GM21528 (cell line): ENCODE data around the gene SLC17A8.
"Not testable (repeated sequence)": the region's sequence is repeated elsewhere in the genome, so short reads cannot be mapped to it uniquely, and the experiment has no call there.

Experiments used
- ATAC-seq: cut with Tn5 transposase; IDR thresholded peaks from one replicate; pipeline ENCODE4 v1.9.1; 2021; ENCODE audit warnings: mild to moderate bottlenecking, moderate library complexity; ENCODE audit not compliant: unreplicated experiment, low FRiP score

SLC17A8 gene

DNA sequence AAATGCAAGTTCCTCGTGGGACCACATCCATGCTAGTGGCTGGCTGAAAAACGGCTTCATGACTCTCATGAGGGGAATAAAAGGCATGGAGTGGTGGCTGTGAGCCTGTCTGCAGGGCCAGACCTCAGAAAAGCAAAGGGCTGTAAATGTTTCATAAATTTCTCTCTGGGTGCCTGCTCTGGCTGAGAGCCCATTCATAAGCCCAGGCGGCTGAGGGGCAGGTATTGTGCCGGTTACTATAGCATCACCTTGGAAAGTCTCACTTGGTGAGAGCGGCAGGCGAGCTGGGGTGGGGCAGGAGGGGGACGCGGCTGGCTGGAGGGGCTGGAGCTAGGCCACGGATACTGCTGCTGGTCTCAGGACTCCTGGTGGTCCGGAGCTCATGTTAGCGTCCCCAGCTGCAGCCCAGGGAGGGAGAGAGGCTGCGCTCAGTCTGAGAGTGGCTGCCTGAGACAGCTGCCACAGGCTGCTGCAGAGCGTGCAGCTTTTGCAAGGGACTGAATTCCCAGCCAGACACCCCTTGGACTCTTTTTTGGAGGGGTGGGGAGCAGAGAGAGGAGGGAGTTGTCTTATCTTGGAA lies at the start of gene SLC17A8:
TSS of gene SLC17A8 (plus strand) at position 431 of the 580 bp plus-strand sequence. CDS start 318 bp downstream, outside the sequence.
- no peak for ATAC-seq

- ATAC-seq: not testable (repeated sequence)
Measured at GRCh38 chr12:100308138-100308537, 48.7 kb upstream of the SLC17A8 start.

GRCh38 chr12:100311317-100311716 lies 45.6 kb upstream of the SLC17A8 start:
- no peak for ATAC-seq

DNA sequence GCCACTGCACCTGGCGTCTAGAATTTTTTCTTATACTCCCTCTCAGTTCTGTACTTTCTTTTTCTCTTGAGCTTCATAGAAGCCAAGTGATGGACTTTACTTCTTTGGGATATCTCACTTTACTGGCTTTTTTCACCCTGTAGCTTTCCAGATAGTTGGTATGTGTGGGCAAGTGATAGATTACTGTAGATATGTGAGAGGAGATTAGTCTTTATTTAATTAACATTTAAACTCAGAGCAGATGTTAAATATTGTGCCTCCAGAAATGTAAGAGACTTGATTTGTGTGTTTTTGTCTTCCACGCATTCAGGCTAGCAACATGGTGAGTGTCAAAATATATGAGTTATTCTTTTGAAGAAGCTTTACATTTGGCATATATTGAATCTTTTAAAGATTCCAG lies 39.5 kb upstream of the SLC17A8 start:
- ATAC-seq: no peak

- ATAC-seq: no peak
Measured at GRCh38 chr12:100324498-100324897, 32.4 kb upstream of the SLC17A8 start.

GRCh38 chr12:100326208-100326607 lies 30.7 kb upstream of the SLC17A8 start:
- ATAC-seq: no peak

- ATAC-seq: peak; percentile 90
Measured at GRCh38 chr12:100329800-100330199, 27.1 kb upstream of the SLC17A8 start.

DNA sequence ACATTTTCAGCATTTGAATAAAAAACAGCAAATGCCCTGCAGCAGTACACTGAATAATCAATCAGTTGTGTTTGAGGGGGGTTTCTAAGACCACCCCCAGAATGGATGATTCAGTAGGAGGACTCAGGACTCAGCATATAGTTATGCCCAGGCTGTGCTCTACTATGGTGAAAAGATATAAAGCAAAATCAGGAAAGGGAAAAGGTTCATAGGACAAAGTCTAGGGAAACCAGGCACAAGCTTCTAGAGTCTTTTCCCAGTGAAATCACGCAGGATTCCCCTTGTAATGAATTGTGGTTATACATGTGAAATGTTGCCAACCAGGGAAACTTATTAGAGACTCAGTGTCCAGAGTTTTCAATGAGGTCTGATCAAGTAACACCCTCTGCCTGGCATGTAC lies 25.0 kb upstream of the SLC17A8 start:
- no peak for ATAC-seq

- ATAC-seq: no peak
Measured at GRCh38 chr12:100332852-100333251, 24.0 kb upstream of the SLC17A8 start.

- ATAC-seq: no peak
Measured at GRCh38 chr12:100337299-100337698, 19.6 kb upstream of the SLC17A8 start.

- no peak for ATAC-seq
Measured at GRCh38 chr12:100337727-100338126, 19.1 kb upstream of the SLC17A8 start.

GRCh38 chr12:100339071-100339470 lies 17.8 kb upstream of the SLC17A8 start:
- ATAC-seq: no peak

- ATAC-seq: not testable (repeated sequence)
Measured at GRCh38 chr12:100342897-100343296, 14.0 kb upstream of the SLC17A8 start.

- ATAC-seq: not testable (repeated sequence)
Measured at GRCh38 chr12:100344351-100344750, 12.5 kb upstream of the SLC17A8 start.

- no peak for ATAC-seq
Measured at GRCh38 chr12:100345020-100345767, 11.7 kb upstream of the SLC17A8 start.

DNA sequence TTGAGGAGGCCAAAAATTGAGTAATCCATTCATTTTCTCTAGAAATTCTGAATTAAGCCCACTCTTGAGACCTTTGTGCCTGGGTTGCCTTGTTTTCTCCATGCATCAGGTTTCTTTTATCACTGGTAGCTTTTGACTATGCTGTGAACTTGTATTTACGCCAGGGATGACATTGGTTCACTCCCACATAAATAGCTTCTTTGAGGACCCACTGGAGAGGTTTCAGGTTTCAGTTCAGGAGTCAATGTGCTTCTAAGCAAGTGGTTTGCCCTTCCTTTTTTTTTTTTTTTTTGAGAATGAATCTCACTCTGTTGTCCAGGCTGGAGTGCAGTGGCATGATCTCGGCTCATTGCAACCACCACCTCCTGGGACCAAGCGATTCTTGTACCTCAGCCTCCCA lies 10.2 kb upstream of the SLC17A8 start:
- ATAC-seq: no peak

DNA sequence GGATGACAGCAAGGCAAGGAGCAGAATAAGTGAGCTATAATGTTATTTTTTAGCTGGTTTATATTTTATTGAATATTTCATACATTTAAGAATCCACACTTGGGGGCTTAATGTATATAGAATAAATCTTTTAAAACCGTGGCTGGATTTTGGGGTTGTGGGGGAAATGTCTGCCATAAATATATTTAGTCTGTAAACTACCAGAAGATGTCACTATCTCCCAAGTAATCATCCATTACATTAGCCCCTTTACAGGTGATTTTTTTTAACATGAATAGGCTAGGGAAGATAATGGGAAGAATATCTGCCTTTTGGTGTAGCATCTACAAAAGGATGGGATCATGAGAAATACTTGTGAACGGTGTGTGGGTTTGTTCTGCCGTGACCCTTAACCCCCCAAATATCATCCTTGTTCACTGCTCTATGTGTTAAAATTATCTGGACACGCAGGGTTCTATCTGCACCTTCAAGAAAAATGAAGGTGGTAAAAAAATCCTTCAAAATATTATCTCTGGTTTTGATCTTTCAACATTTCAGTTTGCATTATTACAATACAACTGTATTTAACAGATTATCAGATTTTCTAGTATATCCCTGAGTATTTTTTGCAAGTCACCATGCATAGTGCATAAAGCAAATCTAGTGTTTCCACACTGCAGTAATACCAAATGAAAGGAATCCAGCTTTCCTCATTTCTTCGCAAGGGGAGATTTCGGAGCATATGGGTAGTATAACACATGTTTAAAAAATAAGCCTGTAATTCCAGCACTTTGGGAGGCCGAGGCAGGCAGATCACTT lies 8.0 kb upstream of the SLC17A8 start:
- no peak for ATAC-seq

- no peak for ATAC-seq
Measured at GRCh38 chr12:100359248-100359647, 2.4 kb downstream of the SLC17A8 start.

DNA sequence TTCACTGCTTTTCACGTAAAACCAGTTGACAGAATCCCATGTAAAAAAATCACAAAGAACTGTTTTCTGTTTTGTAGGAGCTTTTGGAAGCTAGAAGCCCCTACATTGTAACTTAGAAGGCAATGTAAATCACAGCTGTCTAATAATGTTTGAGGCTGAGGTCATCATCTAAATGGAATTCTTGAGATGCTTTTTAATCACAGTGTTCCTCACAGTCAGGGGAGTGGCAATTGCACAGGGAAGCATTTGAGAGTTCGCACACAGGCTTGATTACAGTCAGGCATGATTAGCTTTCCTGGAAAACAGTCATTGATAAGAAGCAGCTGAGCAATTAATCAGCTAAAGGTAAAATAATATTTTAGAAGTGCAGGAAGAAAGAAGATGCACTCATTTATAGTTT lies 2.9 kb downstream of the SLC17A8 start:
- ATAC-seq: no peak

DNA sequence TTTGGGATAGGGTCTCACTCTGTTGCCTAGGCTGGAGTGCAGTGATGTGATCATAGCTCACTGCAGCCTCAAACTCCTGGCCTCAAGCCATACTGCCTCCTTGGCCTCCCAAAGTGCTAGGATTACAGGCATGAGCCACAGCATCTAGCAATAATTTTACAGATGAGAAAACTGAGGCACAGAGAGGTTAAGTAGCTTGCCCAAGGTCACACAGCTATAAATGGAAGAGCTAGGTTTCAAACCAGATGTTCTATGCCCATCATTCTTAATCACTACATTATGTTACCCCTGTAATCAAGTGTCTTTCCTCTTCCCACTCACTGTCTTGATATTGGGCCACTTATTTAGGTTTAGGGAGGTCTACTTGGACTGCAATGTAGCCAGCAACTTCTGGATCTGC lies 3.6 kb downstream of the SLC17A8 start:
- ATAC-seq: no peak

DNA sequence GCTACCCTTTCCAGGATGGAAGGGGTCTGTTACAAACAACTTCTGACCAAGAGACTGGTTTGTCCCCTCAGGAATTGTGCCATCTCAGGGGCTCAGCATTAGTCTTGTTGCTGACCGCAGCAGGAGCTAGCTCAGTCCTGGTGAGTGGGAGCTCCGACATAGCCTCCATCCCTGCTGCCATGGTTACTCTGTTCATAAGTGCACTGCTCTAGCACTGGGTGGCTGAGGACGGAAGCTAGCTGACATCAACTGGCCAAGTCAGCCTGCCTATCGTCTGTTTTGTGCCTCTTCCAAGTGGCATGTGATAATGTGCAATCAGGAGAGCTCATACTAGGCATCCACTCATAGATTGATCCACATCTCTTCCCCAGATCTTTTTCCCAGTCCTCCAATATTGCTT lies 7.5 kb downstream of the SLC17A8 start:
- ATAC-seq: no peak
